ENCODE data around the gene SLC1A2.

The SLC1A2 gene

GRCh38 chr11:35363246-35363801 lies 56.0 kb downstream of the SLC1A2 start:
- H3K27ac ChIP-seq = peak overlapping the region; percentile 68 to 82

GRCh38 chr11:35362521-35362980 lies 56.8 kb downstream of the SLC1A2 start:
- H3K27ac ChIP-seq = peak overlapping the region in 1 of 2 donors; percentile 82

More at GRCh38 chr11:35363246-35363801, 56.0 kb downstream of the SLC1A2 start:
- H3K4me3 ChIP-seq = peak overlapping the region; percentile 22
- DNase-seq (ENCODE audit: low spot score) = no peak
- no peak for TF ChIP-seq CTCF (IDR thresholded peaks at IDR 0.05)

GRCh38 chr11:35360055-35360530 lies 59.3 kb downstream of the SLC1A2 start:
- H3K27ac ChIP-seq = peak overlapping the region in 1 of 2 donors; percentile 60
- TF ChIP-seq CTCF (IDR thresholded peaks at IDR 0.05) = no peak
- no peak for DNase-seq (ENCODE audit: low spot score)
- H3K4me3 ChIP-seq = no peak overlapping the region

More at GRCh38 chr11:35362521-35362980, 56.8 kb downstream of the SLC1A2 start:
- H3K4me3 ChIP-seq = no peak overlapping the region
- no peak for TF ChIP-seq CTCF (IDR thresholded peaks at IDR 0.05)
- DNase-seq (ENCODE audit: low spot score) = no peak

- Histone ChIP-seq H3K27ac (peak overlapping the region in 1 of 2 donors; percentile 60), H3K4me3 (no peak overlapping the region)
- no peak for TF ChIP-seq CTCF (IDR thresholded peaks at IDR 0.05)
- no peak for DNase-seq (ENCODE audit: low spot score)
Measured at GRCh38 chr11:35359321-35360054, 59.9 kb downstream of the SLC1A2 start.

GRCh38 chr11:35358391-35358790 lies 61.0 kb downstream of the SLC1A2 start:
- no peak for TF ChIP-seq CTCF (IDR thresholded peaks at IDR 0.05)
- H3K27ac ChIP-seq = peak overlapping the region in 1 of 2 donors; percentile 60
- H3K4me3 ChIP-seq = no peak overlapping the region
- no peak for DNase-seq (ENCODE audit: low spot score)

GRCh38 chr11:35357923-35358322 lies 61.4 kb downstream of the SLC1A2 start:
- DNase-seq (ENCODE audit: low spot score) = no peak
- Histone ChIP-seq H3K27ac (no peak overlapping the region), H3K4me3 (no peak overlapping the region)
- TF ChIP-seq CTCF (IDR thresholded peaks at IDR 0.05) = no peak

All from coronary artery (tissue), 2 donors.